NCI-H1694 (cell line): ENCODE results near the gene ZNF605.
"Not testable (repeated sequence)": the region's sequence is repeated elsewhere in the genome, so short reads cannot be mapped to it uniquely, and the experiment has no call there.

Experiments
- DNase-seq: peaks from one replicate; lab custom pipeline; 2025; lab: John Stamatoyannopoulos, UW

Gene ZNF605

DNA sequence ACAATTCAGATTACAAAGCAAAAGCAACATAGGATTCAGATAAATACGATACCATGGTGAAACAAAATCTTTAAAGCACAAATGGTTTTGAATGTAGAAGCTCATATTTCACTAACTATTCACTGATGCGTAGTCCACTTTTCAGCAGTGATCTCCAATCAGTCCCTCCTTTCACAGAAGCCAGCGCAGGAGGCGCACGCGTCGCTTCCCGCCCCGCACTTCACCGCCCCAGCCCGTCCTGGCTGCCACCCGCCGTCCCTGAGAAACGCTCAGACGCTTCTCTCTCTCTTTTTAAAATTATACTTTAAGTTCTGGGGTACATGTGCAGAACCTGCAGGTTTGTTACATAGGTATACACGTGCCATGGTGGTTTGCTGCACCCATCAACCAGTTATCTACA, 48.9 kb downstream of the ZNF605 start:
- no peak for DNase-seq

DNA sequence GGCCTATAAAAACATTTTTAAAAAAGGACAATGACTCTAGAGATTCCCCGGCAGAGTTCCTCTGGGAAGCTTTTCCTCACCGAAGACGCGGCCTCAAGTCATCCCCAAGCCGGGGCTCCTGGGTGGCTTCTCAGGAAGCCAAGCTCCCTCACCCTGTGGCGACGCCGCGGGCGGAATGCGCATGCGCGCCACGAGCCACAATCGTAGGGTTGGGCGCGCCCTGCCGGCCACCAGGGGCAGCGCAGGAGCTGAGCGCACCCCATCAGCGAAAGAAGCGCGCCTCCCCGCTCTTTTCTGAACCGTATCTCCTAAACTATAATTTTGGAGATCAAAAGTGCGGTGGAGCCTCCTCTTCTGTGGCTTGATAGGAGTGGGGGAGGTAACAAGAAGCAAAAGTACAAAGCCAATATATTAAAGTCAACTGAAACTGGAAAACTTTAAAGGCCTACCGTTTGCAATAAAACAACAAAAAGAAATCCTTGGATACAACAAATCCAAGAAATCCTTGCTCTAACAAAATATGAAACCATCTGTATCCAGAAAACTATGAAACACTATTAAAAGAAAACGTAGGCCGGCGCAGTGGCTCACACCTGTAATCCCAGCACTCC, 51.3 kb downstream of the ZNF605 start:
- DNase-seq: no peak

- DNase-seq: no peak
Measured at GRCh38 chr12:132899033-132899432, 57.1 kb downstream of the ZNF605 start.

DNA sequence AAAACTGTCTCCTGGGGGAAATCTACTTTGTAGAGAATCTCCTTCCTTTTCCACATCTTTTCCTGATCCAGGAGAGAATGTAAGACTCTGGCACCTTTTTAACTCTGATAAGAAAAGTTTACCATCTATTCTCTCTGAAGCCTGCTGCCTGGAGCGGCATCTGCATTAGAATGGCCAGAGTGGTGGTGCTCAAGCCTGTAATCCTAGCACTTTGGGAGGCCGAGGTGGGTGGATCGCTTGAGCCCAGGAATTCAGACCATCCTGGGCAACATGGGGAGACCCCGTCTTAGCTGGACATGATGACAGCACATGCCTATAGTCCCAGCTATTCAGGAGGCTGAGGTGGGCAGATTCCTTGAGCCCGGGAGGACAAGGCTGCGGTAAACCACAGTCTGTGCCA, 67.3 kb downstream of the ZNF605 start:
- no peak for DNase-seq

DNA sequence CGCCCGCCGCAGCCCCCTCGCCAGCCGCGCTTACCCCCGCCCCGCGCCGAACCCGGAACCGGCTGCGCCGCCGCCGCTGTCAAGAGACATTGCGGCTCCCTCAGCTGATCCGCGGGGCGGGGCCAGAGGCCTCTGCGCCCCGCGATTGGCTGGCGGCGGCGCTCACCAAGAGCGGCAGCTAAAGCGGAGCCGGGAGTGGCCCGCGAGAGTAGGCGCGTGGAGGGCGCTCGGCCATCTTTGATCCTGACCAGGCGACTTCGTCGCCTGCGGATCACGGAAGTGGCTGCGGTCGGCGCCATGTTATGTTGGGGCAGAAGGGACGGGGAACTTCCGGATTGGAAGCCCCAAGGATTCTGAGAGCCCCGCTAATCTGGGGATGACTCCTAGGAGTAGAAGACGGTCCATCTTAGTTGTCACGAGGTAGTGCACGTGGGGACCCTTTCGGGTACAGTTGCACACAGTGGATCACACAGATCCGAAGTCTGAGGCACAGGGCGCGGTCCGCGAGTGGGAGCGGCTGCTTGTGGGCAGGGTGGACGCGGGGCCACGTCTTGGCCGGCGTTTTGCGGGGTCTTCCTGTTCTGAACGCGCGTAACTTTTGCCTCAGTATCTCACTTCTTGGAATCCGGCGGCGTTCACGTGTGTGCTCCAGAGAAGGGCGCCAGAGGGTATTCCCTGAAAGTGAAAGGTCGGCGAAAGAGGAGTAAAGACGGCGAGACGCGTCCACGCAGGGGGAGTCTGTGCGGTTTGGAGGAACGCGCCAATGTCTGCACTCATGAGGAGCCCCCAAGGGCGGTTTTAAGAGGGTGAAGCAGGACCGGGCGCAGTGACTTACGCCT, 68.4 kb downstream of the ZNF605 start, which contains the start of gene CHFR:
TSS of gene CHFR (minus strand) at position 93 of the 839 bp plus-strand sequence. CDS start 277 bp downstream, outside the sequence.
- DNase-seq: peak; percentile 83

- no peak for DNase-seq
Measured at GRCh38 chr12:132886529-132887477, 69.3 kb downstream of the ZNF605 start.

DNA sequence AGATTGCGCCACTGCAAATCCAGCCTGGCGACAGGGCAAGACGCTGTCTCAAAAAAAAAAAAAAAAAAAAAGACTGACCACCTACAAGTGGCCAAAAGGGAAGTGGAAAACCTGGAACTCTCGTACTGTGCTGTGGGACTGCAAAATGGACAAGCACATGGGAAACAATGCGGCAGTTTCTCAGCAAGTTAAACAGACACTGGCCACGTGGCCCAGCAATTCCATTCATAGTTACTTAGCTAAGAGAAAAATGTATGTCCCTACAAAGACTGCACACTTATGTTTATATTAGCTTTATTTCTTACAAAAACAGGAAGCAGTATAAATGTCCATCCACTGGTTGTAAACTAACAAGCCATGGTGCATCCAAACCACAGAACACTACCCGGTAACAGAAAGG, 74.3 kb downstream of the ZNF605 start:
- no peak for DNase-seq

GRCh38 chr12:132874620-132875019, 81.5 kb downstream of the ZNF605 start:
- DNase-seq: not testable (repeated sequence)

DNA sequence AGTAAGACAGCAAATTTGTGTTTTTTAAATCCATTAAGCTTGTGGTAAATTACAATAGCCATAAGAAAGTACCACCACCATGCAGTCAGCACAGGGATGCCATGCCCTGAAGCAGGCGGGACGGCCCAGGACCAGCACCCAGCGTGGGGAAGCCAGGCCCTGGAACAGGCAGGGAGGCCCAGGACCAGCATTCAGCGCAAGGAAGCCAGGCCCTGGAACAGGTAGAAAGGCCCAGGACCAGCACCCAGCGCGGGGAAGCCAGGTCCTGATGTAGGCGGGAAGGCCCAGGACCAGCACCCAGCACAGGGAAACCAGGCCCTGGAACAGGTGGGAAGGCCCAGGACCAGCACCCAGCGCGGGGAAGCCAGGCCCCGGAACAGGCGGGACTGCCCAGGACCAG, 81.9 kb downstream of the ZNF605 start:
- no peak for DNase-seq

DNA sequence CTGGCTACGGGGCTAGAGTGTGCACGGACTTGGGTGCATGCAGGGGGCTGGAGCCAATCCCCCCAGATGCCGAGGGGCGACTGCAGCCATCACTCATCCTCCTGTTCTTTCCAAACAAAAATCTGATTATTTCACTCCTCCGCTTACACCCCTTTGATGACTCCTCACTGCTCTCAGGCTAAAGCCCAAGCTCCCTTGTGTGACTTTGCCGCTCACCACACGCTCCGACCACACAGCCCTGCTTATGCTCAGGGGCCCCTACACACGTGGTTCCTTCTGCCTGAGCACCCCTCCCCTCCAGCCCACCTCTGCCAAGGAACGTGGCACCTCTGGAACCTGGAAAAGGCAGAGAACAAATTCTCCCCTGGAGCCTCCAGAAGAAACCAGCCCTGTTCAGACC, 82.4 kb downstream of the ZNF605 start:
- no peak for DNase-seq

DNA sequence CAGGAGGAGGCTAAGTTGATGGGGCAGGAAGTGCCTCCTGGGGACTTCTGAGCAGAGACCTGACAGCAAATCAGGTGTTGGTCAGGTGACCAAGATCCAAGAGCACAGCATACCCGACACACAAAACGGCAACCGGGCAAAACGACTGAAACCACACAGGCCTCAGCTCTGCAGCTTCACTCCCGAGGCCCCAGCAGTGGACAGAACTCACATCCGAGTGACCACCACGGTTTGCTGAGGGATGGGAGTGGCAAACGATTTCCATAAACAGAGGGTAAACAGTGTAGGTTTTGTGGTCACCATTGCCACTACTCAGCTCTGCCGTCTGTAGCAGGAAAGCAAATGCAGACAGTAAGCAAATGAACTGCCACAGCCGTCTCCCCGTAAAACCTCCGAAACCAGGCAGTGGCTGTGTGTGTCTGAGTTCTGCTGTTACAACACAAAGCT, 83.1 kb downstream of the ZNF605 start:
- DNase-seq: no peak

DNA sequence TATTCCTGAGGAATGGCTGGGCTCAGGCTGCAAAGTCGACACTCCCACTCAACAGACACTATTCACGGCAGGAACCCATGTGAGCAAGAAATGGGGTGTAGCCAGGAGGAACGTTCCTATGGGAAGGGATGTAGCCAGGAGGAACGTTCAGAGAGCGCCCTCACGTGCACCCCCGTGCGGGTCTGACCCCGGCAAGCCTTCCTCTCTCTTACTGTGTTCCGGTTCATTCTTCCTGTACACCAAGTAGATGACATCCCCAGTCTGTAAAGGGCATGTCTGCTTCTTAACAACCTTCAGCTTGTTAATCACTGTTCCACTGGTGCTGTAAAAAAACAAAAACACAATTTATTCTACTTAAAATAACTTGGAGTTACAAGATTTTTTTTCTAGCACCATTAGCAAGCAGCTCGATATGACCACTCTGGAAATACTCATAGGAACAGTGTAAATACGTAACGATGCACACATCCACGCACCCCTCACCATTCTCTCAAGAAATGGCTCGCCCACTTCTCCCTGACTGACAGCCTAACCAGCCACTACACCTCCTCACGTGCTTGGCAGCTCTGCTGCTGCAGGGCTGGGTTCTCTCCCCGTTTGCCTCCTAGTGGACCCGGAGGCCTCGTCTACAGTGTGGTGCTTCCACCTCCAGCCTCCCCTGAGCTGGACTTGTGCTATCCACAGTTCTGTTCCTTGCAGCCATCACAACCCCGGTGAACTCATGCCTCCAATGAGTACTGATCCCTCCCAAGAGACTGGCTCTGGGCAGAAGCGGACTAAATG, 83.8 kb downstream of the ZNF605 start:
- no peak for DNase-seq

DNA sequence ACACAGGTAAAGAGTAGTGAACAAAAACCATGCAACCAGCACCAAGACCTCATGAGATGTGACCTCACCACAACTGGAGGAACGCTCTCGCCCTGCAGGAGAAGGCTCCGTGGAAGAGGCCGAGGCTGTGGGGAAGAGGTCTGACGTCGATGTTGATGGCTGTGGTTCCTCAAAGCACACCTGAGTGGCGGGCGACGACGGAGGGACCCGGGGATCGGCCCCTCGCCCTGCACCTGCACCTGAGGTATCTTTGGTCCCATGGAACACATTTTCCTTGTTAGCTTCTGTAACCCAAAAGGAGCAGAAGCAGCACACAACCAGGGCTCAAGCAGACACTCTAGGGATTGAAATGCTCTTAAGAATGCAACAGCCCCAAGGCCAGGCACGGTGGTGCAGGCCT, 86.6 kb downstream of the ZNF605 start:
- no peak for DNase-seq
